ENCODE measurements around the gene RUSF1.
"Not testable (repeated sequence)": the region's sequence is repeated elsewhere in the genome, so short reads cannot be mapped to it uniquely, and the experiment has no call there.

RUSF1 gene

DNA sequence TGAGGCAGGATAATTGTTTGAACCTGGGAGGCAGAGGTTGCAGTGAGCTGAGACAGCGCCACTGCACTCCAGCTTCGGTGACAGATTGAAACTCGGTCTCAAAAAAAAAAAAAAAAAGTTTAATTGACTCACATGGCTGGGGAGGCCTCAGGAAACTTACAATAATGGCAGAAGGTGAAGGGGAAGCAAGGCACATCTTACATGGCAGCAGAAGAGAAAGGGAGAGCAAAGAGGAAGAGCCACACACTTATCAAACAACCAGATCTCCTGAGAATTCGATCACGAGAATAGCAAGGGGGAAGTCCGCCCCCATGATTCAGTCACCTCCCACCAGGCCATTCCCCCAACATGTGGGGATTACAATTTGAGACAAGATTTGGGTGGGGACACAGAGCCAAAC lies 62.3 kb downstream of the RUSF1 start:
- FAIRE-seq, result not testable (repeated sequence)

DNA sequence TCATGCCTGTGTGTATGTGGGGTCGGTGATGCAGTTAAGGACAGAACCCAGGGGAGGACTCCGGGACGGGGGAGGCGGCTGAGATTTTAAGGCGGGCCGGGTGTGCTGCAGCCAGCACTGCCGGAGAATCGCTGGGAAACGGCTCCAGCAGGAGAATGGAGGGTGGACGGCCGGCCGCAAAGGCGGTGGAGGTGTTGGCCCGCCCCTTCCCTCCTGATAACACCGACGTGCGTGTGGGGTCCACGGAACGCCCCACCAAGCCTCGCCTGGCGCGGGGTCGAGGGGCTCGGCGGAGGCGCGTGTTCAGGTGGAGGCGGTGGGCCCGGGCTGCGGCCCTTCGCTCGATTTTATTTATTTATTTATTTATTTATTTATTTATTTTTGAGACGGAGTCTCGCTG lies 66.2 kb downstream of the RUSF1 start:
- FAIRE-seq, result no peak

DNA sequence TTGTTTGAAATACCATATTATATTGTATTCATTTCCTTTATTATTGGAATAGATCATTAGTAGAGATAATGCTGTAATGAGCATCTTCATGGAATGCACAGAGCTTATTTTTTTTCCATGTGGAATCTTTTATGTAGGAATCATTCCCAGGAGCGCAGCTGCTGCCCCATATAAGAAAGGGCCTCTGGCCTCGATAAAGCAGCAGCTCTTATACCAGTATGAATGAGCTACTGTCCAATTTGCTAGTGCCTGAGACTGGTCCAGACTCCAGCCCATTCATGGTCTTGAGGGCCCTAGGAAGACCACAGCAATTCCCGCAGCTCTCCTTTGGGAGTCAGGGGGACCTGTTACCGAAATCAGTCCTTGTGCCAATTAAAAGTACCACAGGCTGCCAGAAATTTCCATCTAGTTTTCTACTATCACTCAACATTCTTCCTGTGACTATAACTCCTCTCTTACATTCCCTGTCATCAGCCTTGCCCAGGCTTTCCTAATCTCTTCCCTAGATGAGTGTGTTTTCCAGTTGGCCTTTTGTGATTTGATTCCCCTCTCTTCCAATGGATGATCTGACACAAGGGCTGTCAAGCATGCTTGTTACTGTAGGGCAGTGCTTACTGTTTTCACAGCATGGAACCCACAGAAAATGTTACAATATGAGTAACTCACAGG lies 67.5 kb downstream of the RUSF1 start:
- FAIRE-seq, result no peak

DNA sequence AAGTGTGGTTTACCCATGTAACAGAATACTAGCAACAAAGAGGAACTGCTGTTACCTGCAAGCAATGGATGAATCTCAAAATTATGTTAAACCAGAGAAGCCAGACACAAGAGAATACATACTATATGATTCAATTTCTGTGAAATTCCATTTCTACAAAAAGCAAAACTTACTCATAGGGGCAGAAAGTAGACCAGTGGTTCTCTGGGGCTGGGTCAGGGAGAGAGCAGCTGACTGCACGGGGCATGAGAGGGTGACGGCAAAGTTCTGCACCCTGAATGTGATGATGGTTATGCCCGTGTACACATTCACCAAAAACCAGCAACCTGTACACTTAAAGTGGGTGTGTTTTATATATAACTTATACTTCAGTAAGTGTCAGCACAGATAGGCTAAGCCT lies 68.7 kb downstream of the RUSF1 start:
- no peak for FAIRE-seq
